GM21447 (cell line): ENCODE results near the gene PPP1R1A.

Source experiments
- ATAC-seq: cut with Tn5 transposase; IDR thresholded peaks from one replicate; pipeline ENCODE4 v1.9.1; 2021; ENCODE audit not compliant: unreplicated experiment

Gene PPP1R1A

DNA sequence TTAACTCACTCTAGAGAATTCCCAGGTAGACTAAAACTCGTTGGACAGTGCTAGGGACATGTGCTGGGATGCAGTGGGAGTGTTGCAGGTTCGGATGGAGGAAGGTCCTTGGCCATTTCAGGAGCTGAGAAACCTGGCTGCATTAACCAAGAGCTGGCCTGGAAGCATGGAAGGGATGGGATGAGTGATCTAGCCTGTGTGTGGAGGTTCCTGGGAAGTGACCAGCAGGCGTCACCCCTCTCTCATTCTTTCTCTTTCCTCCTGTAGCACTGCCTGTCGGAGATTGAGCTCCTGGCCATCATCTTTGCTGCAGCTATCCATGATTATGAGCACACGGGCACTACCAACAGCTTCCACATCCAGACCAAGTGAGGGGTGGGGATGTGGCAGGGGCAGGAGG is 15.6 kb downstream of the PPP1R1A start:
- ATAC-seq: no peak

DNA sequence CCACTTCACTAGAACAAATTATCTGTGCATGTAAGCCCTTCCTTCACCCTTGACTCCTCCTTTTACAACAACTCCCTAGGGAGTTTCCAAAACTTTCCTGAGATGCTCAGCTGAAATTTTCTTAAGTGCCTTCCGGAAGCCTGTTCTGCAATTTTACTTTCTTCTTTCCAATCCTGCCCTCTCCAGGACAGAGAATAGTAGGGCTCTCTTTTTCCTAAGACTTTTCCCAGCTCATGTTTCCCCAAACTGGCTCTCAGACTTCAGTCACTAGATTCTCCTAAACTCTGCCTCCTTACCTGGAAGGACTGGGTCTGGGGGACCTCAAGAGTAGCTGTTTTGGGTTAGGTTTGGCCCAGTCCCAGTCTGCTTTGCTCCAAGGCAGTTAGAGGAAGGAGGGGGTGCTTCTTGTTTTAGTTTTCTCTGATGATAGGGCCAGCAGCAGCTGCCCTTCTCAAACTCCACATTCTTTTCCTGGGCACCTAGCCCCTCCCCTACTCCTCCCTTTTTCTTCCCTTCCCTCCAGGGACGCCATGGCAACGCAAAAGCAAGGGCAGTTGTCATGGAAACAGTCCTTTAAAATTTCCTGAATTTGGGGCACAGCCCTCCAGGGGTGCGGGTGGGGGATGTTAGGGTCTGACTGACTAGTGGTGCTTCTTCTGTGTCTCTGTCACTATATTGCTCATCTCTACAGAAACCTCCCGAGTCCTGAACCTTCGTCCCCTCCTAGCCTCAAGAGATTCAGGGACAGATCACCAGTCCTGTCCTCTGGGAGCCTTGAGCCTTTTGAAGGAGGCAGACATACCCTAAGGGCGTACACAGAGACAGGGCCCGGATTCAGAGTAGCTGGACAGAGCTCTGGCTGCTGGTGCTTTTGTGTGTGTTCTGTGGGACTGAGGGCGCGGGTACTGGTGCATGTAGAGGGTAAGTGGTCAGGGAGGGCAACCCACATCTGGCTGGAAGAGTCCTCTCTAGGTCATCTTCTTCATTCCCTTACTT is 17.0 kb downstream of the PPP1R1A start:
- ATAC-seq: no peak

DNA sequence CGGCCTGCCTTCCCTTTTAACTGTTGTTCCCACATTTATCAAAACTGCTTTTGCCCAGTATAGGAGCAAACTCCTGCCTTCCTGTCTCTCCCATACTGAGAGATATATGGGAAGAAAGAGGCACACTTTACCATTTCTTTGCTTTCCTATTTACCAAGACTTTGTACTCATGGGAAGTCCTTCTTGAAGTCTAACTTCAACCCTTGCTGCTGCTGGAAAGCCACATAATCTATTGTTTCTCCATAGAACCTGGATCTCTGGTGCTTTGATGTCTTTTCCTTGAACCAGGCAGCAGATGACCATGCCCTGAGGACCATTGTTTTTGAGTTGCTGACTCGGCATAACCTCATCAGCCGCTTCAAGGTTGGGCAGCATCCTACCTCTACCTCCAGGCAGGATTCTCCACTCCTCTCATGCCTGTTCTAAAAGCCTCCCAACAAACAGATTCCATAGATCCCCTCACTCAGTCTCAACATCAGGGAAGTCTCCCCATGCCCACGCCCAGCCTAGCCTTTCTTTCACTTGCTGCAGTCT is 18.4 kb downstream of the PPP1R1A start:
- no peak for ATAC-seq

DNA sequence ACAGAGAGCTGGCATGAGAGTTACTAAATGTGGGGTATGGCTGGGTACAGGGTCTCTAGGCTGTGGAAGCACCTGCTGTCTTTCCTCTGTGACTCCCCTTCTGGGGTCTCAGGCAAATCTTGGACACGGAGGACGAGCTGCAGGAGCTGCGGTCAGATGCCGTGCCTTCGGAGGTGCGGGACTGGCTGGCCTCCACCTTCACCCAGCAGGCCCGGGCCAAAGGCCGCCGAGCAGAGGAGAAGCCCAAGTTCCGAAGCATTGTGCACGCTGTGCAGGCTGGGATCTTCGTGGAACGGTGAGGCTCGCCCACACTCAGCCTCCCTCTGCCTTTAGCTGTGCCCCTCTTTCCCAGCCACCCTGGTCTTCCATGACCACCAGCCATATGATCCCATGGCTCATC is 19.4 kb downstream of the PPP1R1A start:
- no peak for ATAC-seq

DNA sequence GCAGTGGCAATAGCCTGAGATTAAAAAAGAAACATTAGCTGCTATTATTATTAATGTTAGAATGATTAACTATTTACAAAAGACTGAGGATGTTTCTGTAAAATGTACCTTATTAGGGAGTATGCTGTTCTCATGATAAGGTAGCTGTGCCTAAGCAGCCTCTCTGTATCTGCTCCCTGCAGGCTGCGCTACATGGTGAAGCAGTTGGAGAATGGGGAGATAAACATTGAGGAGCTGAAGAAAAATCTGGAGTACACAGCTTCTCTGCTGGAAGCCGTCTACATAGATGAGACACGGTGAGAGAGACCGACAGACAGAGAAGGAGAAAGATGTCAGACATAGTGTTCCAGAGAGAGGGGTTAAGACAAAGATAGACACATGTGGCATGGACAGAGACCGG is 21.7 kb downstream of the PPP1R1A start:
- ATAC-seq: no peak

DNA sequence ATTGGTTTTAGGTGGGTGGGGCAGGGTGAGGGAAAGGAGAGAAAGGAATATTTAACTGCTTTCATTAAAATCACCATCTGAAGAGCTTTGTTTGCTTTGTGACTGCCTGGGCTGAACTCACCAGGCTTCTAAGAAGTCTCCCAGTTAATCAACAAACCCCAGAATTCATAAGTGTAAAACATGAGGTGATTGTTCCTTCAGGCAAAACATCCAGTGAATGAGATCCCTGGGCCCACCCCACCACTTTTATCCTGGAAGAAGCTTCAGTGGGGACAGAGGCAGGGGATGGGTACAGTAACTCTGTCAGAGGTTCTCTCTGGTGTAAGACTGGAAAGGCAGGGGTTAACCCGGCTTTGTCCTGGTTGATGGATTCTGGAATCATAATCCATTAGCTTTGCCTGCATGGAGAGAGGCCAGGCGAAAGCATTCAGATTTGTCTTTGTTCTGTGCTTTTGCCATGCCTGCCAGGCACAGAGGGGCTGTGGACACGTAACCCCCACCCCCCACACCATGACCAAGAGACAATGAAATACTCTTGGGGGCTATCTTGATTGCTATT is 22.4 kb downstream of the PPP1R1A start:
- no peak for ATAC-seq

DNA sequence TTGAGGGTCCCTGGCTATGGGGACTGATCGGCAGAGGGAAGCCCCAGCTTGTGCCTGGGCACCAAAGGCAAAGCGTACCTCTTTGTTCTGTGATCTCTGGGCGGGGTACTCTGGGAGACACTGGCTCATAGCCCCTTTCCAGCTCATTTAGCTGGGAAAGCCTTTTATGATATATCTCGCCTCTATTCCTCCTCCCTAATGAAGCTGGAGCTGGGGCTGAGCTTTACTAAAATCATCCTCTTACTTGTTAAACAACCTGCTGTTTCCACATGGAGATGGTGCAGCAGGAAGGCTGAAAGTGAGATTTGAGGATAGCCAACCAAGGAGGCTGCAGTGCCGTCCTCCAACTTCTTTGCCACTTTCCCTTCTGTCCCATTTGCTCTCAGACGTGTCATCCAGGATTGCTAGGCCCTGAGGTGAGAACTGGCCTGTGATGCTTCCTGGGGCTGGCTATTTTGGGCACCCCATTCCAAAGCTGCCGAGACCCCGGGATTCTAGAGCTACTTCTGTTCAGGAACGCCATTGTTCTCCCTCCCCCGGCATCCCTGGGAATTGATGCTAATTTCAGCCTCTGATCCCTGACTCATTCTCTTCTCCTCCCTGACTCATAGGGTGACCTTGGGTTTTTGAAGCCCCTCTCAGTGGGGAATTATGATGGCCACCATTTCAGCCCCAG is 23.0 kb downstream of the PPP1R1A start:
- ATAC-seq: no peak

DNA sequence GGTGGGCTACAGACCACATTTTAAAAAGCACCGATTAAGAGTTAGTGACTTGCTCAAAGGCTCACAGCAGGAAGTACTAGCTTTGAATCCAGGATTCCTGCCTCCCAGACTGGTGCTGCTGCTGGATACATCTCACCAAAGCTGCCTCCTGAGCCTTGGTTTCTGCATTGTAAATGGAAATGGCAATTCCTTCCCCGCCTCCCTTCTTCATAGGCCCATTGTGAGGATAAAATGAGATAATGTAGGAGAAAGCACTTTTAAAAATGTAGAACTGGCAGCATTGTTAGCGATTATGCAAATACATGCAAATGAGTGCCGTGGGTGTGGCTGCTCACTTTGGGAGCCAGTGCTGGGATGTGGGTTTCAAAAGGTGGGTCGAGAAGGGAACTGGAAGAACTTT is 23.7 kb downstream of the PPP1R1A start:
- ATAC-seq: no peak

DNA sequence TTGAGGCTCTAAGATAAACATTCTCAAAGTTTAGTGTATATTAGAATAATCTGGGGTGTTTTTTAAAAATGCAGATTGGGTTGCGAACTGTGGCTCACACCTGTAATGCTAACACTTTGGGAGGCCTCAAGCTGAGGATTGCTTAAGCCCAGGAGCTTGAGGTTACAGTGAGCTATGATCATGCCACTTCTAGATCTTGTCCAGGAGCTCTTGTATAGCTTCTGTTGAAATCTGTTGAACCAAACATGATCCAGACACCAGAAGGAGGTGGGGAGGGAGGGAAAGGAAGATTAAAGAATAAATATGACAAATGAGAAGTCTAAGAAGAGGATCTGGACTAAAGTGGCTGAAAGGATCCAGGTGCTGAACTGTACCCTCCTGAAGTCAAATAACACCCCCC is 24.7 kb downstream of the PPP1R1A start:
- no peak for ATAC-seq

DNA sequence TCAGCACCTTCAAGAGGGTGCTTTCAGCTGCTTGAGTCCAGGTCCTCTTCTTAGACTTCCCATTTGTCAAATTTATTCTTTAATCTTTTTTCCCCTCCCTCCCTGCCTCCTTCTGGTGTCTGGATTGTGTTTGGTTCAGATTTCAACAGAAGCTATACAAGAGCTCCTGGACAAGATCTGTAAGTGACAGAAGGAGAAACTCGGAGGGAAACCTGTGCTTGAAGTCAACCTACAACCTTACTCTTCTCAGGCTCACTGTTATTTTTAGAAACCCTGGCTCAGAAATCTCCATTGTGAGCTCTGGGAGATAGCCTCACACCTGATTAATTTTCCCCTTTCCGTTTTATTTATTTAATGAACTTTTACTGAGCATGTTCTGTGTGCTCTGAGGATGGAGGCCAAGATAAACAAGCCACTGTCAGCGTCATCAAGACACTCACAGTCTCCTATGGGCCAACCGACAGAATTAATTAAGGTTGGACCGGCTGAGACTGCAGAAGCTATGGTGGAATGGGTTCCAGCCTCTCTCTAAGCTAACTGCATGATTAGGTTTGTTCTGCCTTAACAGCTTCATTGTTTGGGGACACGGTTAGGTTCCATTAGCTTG is 25.6 kb downstream of the PPP1R1A start:
- ATAC-seq: no peak

DNA sequence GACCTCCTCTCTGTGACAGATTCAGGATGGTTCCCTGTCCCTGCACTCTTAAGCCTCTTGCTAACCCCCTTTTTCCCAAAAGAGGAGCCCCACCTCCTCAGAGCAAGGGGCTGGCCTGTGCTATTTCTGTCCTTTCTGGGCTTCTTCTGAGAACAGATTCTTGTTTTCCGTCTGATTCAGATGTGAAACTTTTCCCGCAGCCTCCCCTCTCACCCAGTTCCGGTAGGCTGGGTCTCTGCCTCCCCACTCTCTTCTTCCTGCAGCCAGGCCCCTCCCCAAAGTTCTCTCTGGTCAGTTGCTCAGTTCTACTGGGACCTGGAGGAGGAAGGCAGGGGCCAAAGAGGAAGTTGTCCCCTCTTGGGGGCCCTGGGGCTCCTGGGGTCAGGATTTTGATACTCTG is 27.3 kb downstream of the PPP1R1A start:
- ATAC-seq: no peak

DNA sequence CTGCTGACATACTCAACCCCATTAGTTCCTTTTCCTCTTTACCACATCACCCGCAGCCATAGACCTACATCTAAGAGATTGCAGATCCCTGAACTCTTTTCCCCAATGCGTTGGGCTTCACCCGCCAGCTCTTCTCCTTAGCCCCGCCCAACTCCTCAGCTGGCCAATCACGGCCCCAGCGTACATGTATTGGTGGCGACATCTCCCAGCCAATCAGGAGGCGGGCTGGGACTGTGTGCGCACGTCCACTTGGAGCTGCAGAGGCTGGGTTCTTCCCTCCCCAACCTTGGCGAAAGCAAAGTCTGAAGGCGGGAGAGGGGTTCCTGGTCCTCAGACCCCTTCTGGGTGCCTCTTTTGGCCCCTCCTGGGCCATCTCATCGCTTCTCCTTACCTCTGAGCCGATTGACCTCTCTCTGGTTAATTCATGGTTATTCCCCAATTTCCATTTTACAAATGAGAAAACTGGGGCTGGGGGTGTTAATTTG is 28.0 kb downstream of the PPP1R1A start:
- ATAC-seq: peak; percentile 99

DNA sequence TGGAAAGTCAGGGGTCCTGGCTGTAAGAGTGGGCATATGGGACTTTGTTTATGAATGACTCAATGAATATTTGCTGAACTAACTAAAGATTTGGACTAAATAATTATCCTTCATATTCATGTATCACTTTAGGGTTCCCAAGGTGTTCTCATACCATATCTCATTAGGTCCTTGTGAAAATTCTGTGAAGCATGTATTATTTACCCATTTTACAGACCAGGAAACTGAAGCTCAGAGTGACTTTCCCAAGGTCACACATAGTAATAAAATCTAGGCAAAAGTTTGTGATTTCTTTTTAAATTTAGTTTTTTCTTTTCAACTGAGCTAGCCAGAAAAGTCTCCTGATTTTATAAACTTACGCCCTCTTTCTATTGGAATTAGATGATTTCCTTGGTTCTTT is 29.7 kb downstream of the PPP1R1A start:
- ATAC-seq: no peak

DNA sequence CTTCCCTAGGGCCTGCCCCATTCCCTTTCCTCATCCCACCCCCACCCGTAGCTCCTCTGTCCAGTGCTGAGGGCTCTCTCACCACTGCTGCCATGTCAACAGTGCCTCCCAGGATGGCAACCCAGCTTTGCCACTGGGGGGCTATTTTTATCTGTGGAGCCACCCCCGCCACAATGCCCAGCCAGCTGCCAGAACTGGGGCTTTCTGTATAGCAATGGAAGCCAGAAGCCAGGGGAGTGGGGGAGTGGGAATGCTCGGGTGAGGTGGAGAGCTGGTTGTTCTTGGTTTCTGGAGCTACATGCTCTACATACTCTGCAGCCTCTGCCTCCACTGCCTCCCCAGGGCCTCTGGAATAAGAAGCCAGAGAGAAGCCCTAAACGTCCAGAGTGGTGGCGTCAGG is 30.1 kb downstream of the PPP1R1A start:
- no peak for ATAC-seq

DNA sequence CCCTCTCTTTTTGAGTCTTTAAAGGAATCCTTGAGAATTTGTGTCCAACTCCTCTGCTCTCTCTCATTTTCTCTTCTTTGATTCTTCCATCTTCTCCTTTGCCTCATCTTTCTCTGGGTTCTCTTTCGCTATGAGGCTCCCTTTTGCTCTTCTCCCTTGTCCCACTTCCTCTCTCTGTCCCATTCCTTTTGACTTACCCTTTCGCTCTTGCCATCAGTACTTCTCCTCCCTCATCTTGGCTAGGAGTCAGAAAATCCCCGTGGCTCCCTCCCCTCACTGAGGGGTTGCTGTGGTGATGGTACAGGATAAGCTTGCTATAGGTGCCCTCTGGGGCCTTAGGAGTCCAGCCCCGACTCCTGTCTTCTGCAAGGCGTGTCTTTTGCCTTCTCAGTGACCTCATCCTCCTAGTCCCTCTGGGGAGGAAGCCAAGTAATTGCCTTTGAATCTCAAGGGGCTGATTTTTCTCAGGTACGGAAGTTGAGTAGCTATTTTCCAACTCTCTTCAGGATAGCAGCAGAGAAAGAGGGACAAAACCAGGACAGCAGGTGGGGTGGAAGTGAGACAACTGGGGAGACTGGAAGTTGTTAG is 32.7 kb downstream of the PPP1R1A start:
- ATAC-seq: no peak

DNA sequence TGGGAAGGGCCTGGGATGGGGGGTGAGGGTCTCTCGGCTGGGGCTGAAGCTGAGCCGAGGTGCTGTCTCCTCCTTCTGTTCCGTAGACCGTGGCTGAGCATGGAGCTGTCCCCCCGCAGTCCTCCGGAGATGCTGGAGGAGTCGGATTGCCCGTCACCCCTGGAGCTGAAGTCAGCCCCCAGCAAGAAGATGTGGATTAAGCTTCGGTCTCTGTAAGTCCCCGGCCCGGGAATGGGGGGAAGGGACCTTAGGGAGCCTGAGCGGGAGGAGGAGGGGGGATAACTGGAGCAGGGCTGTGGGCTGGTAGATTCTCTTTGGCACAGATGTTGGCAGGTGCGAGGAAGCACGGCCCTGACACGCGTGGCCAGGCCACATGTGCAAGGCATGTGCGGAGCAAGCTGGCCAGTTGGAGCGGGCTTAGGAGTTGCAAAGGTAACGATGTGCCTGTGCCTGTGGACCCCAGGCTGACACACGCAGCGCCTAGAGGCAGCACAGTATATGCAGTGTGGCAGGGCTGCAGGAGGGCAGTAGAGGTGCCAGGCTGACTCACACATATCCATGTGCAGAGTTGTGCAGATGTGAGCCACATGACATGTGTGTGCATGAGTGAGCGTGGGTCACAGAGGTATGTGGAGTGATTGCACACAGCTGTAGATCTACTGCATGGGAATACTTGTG is 38.5 kb downstream of the PPP1R1A start:
- no peak for ATAC-seq

DNA sequence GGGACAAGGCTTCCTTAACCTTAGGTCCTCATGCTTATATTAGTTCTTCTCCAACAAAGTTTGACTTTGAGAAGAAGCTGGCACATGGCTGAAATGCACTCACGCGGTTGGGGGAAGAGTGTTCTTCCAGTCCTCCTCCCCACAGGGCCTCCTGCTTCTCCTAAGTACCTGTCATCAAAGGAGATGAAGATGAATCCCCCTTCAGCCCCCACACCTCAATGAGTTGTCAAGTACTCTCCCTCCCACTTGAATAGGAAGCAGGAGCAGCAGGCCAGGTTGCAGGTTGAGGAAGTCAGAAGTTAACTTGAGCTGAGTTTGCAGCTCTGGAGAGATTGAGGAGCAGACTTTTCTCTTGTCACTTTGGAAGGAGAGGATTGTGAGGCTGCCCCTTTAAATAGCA is 41.9 kb downstream of the PPP1R1A start:
- no peak for ATAC-seq

DNA sequence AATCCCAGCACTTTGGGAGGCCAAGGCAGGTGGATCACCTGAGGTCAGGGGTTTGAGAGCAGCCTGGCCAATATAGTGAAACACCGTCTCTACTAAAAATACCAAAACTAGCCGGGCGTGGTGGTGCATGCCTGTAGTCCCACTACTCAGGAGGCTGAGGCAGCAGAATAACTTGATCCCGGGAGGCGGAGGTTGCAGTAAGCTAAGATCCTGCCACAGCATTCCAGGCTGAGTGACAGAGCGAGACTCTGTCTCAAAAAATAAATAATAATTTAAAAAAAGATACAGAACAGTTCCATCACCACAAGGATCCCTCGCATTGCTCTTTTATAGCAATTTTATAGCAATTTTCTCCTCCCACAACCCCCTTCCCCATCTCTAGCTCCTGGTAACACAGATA is 43.7 kb downstream of the PPP1R1A start:
- ATAC-seq: no peak

DNA sequence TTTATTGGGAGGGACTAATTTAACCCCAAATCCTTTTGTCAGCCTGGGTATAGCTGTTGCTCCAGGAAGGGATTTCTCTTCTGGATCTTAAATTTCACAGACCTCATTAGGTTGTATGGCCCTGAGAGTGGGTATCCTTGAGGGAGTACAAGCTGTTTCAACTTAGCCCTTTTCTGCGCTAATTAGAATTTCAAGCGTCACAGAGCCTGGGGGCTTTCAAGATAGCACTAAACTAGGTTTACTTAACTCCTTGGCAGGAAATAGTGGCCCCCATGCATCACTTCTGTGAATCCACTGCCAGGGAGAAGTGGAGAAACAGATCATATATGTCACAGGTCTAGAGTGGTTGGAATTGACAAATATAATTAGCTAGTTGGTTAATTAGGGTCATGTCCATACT is 44.9 kb downstream of the PPP1R1A start:
- ATAC-seq: no peak

DNA sequence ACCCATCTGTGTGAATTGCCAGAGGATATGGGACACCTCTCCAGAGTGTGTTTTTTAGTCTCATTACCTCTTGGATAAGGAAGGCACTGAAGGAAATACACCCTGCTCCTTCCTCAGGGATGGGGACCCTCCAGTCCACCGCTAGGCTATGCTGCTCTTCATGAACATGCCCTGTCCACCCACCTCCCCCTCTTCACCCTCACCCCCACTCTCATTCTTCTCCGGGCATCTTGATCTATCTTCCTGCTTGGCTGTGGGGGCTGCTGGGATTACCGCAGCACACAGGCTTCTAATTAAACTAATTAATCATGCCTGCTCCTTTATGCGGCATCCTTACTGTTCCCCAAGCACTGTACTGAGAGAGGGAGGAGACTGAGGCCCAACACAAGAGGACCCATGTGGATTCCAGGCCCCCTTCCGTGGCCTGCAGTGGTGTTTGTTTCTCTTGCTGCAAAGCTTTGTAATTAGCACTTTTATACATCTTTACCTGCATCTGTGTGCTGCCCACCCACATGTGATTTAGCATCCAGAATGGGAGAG is 46.6 kb downstream of the PPP1R1A start:
- ATAC-seq: no peak
